Measurements from ENCODE around the gene CACNA1S.

DNA sequence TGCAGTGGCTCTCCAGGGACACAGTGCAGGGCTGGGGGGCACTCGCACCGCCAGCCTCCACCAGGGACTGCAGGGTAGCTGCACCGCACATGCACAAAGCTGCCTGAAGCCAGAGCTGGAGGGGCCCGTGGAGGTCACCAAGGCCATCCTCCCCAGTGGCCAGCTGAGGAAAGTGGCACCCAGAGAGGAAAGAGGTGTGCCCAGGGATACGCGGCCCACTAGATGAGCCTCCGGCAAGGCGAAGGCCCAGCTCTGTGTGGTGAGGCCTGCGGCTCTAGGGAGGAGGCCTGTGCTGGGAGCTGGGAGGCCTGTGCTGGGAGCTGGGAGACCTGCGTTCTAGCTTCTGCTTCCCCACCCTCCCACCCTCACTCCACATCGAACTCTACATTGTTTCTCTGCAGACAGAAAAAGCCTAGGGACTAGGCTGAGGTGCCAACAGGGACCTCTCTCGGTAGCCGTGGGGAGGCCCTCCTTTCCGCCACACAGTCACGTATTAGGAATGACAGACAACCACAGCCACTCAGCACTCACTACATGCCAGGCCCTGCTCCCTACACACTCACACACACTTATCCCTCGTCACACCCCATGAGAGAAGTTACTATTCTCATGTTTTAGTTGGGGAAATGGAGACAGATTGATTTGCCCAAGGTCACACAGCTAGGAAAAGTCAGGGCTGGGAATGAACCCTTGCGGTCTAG lies 15.7 kb upstream of the CACNA1S start:
- TF ChIP-seq CTCF (IDR thresholded peaks at IDR 0.05; ENCODE audit: low read length) (no peak), EZH2 (optimal IDR thresholded peaks at IDR 0.05; ENCODE audit: low read depth, low read length) (no peak)

All from MM.1S (cell line).